Gastrocnemius medialis (tissue), 4 donors: ENCODE results near the gene GMPS. TPM values are rescaled to one million over a fixed set of nuclear protein-coding genes. Genes with fewer than 3 reads are reported as not detected.

ENCODE experiments used
- ATAC-seq, 2 donors: fragments of 150-250 bp; one replicate each; pipeline ENCODE4 v1.9.1; 2016
- DNase-seq, 2 donors: peaks; one replicate each; pipeline ENCODE4 v3.0.0-alpha.2; 2019
- H3K27ac ChIP-seq, 4 donors: fragments of 200-600 bp; sonication (generic); 1 replicate in 1 of 4; 2 replicates in 3 of 4; pipeline ENCODE4 v1.5.1; 2016 to 2018; ENCODE audit warnings: mild to moderate bottlenecking in 2 of 4, moderate library complexity in 1 of 4
- H3K27me3 ChIP-seq, 3 donors: fragments of 200-600 bp; sonication (generic) in 2 of 3; 1 replicate in 1 of 3; 2 replicates in 2 of 3; pipeline versions ENCODE4 v1.5.1 to v1.6.0; 2016 to 2019; ENCODE audit warnings: mild to moderate bottlenecking in 1 of 3, moderate library complexity in 1 of 3
- H3K36me3 ChIP-seq, 2 donors: fragments of 200-600 bp; sonication (generic) in 1 of 2; one replicate each; pipeline ENCODE4 v1.5.1; 2017 to 2018
- H3K4me1 ChIP-seq, 2 donors: fragments of 200-600 bp; sonication (generic) in 1 of 2; one replicate each; pipeline ENCODE4 v1.5.1; 2016 to 2017; ENCODE audit warnings: mild to moderate bottlenecking in 2 of 2
- H3K4me3 ChIP-seq, 4 donors: fragments of 200-600 bp; sonication (generic) in 3 of 4; 1 replicate in 1 of 4; 2 replicates in 3 of 4; pipeline ENCODE4 v1.5.1; 2016 to 2019; ENCODE audit warnings: mild to moderate bottlenecking in 2 of 4
- H3K9me3 ChIP-seq, 3 donors: fragments of 200-600 bp; sonication (generic) in 2 of 3; 1 replicate in 1 of 3; 2 replicates in 2 of 3; pipeline ENCODE4 v1.5.1; 2016 to 2019
- CTCF ChIP-seq, 5 experiments: fragments of 450-650 bp in 3 of 5; fragments of 200-600 bp in 2 of 5; sonication (generic) in 2 of 5; IDR thresholded peaks in 4 of 5; conservative IDR thresholded peaks in 1 of 5; 1 replicate in 4 of 5; 2 replicates in 1 of 5; pipeline ENCODE4 v1.5.1; 2016 to 2019; ENCODE audit warnings: antibody characterized with exemption in 5 of 5, mild to moderate bottlenecking in 3 of 5, moderate library complexity in 3 of 5
- POLR2A ChIP-seq, 2 donors: fragments of 450-650 bp; IDR thresholded peaks; one replicate each; pipeline ENCODE4 v1.6.1; 2017; ENCODE audit warnings: antibody characterized with exemption in 2 of 2, mild to moderate bottlenecking in 2 of 2, moderate library complexity in 2 of 2
- in situ Hi-C, 4 donors: fragments of 200-750 bp; cut with MboI; loops; one replicate each; pipeline versions ENCODE4 v1.15.0 to v1.8.0; 2017; ENCODE audit warnings: low sequenced_read_pairs in 4 of 4
- intact Hi-C: fragments of 100-400 bp; cut with DNase I; formaldehyde crosslinking; loops from one replicate; pipeline ENCODE4 v1.15.1; 2023; ENCODE audit warnings: low total_unique reads
- total RNA-seq, 4 donors: library from RNA; depleted of rRNA; stranded (reverse); fragments of >200 nt; gene quantifications; one replicate each; pipeline versions ENCODE4 v1.1.0 to v1.2.3, GENCODE V29; 2016

Gene GMPS
- total RNA-seq, 4 donors from 2014 or later: 26.7 to 34.7 (median 32.5) TPM

GRCh38 chr3:155991212-155991611 is 120.8 kb downstream of the GMPS start:
- DNase-seq: no peak
- no peaks in the 10 kb centered on the region for H3K4me1 ChIP-seq
- no peaks in the 10 kb centered on the region for H3K27me3 ChIP-seq
- H3K36me3 ChIP-seq: no peaks in the 10 kb centered on the region
- H3K27ac ChIP-seq: no peak overlapping the region
- in situ Hi-C loops: no loop called here
- ATAC-seq: no peak
- H3K4me3 ChIP-seq: no peak overlapping the region
- intact Hi-C loops: no loop called here
- TF ChIP-seq CTCF (IDR thresholded peaks at IDR 0.05 in 4 of 5, conservative IDR thresholded peaks at IDR 0.05 in 1 of 5) (no peak), POLR2A (IDR thresholded peaks at IDR 0.05) (no peak)
- H3K9me3 ChIP-seq: no peaks in the 10 kb centered on the region

- Histone ChIP-seq H3K9me3 (no peaks in the 10 kb centered on the region), H3K27ac (no peak overlapping the region), H3K4me1 (no peaks in the 10 kb centered on the region), H3K4me3 (no peak overlapping the region), H3K27me3 (no peaks in the 10 kb centered on the region), H3K36me3 (no peaks in the 10 kb centered on the region)
- ATAC-seq (no peak), DNase-seq (no peak)
- intact Hi-C loops: no loop called here
- TF ChIP-seq POLR2A (IDR thresholded peaks at IDR 0.05) (no peak), CTCF (IDR thresholded peaks at IDR 0.05 in 4 of 5, conservative IDR thresholded peaks at IDR 0.05 in 1 of 5) (no peak)
- in situ Hi-C loops: no loop called here
Observed at GRCh38 chr3:155991847-155992246, 121.4 kb downstream of the GMPS start.

Other genes with a start within 250 kb of the GMPS start
- under 1 TPM in 3 of 4 donors, not detected in 1; 0.07 to 0.33 (median 0.10) TPM for gene PLCH1, start 125.6 kb upstream of the GMPS start, total RNA-seq
- gene C3orf33, start 64.4 kb upstream of the GMPS start, total RNA-seq: 1 to 10 TPM; 1.4 to 6.1 (median 3.9) TPM
- gene SLC33A1, start 16.2 kb upstream of the GMPS start, total RNA-seq: 1 to 10 TPM; 7.0 to 9.3 (median 8.2) TPM
- 1 to 10 TPM in 3 of 4 donors, under 1 TPM in 1; 0.46 to 3.6 (median 1.9) TPM for gene KCNAB1, start 249.9 kb downstream of the GMPS start, total RNA-seq